CD4-positive, alpha-beta T cell treated with Interleukin-2 at 100 ng/mL for 4 hours (primary cell): ENCODE results near the gene MEIOB.
"Not testable (repeated sequence)": the region's sequence is repeated elsewhere in the genome, so short reads cannot be mapped to it uniquely, and the experiment has no call there.

ENCODE experiments used
- DNase-seq: peaks from one replicate; pipeline ENCODE4 v3.0.0-alpha.2; 2020; ENCODE audit warnings: low spot score

The MEIOB gene

GRCh38 chr16:1877804-1878203 is 5.8 kb upstream of the MEIOB start:
- no peak for DNase-seq

- no peak for DNase-seq
These were observed 5.1 kb upstream of the MEIOB start for GRCh38 chr16:1877089-1877488.

DNA sequence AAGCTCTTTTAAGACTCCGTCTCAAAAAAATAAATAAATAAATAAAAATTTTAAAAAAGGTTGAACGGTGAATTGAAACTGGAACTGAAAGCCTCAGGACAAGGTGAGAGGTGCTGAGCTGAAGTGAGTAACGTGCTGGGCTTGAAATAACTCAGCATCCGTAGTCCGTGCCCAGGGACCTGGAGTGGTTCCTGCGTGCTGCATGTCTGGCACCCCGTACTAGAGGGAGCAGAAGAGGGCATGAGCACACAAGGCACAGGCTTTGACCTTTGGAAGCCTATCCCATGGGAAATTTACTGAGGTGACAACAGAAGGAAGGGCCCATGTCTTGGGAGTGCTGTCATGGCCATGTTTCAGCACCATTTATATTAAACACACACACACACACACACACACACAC is 4.5 kb upstream of the MEIOB start:
- DNase-seq = no peak

DNA sequence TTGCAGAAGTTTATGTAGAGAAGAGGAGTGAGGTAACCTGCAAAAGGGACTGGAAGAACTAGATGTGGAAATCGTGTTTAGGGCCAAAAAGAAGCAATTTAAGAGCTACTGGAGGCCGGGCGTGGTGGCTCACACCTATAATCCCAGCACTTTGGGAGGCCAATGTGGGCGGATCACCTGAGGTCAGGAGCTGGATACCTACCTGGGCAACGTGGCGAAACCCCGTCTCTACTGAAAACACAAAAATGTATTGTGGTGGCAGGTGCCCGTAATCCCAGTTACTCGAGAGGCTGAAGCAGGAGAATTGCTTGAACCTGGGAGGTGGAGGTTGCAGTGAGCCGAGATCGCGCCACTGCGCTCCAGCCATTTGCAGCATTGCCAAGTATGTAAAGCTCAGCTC is 4.1 kb upstream of the MEIOB start:
- not testable (repeated sequence) for DNase-seq

DNA sequence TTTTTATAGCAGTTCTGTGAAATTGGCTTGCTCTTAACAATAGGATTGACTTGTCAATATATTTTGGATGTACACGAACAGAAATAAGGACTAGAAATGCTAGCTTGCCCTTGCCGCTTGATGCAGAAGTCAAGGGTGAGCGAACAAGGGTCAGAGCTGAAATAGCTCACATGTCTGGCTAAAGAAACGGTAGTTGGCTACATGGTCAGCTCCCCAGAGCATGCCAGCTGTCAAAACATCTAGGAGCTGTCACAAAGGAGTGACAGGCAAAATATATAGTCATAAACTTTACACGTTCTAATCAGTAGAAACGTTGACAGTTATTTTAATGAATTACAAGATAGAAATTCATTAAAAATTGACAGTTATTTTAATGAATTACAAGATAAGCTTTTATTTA is 2.9 kb upstream of the MEIOB start:
- no peak for DNase-seq

GRCh38 chr16:1870365-1871082 is 1.4 kb downstream of the MEIOB start:
- no peak for DNase-seq

DNA sequence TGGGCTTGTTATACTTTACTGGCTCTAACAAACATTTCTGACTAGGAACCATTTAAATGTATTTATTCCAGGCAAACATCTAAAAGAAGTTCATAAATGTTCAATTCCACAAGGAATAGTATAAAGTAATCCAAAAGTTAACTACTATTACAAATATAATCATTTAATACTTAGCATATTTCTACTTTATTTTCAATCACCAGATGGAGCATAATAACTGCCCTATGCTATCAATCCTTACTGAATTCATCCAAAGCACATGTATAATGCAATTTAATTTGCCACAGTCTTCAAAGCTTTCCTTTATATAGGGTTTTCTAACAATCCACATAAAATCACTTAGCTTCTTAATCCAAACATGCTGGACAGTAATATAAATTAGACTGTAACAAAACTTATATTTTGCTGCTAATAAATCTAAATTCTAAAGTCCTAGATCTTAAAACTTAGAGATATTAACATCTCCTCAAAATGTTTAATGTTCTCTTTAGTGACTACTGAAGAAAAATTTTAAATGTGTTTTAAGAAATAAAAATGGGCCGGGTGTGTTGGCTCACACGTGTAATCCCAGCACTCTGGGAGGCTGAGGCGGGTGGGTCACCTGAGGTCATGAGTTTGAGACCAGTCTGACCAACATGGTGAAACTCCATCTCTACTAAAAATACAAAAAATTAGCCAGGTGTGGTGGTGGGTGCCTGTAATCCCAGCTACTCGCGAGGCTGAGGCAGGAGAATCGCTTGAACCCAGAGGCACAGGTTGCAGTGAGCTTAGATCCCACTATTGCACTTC is 5.9 kb downstream of the MEIOB start:
- DNase-seq = no peak

DNA sequence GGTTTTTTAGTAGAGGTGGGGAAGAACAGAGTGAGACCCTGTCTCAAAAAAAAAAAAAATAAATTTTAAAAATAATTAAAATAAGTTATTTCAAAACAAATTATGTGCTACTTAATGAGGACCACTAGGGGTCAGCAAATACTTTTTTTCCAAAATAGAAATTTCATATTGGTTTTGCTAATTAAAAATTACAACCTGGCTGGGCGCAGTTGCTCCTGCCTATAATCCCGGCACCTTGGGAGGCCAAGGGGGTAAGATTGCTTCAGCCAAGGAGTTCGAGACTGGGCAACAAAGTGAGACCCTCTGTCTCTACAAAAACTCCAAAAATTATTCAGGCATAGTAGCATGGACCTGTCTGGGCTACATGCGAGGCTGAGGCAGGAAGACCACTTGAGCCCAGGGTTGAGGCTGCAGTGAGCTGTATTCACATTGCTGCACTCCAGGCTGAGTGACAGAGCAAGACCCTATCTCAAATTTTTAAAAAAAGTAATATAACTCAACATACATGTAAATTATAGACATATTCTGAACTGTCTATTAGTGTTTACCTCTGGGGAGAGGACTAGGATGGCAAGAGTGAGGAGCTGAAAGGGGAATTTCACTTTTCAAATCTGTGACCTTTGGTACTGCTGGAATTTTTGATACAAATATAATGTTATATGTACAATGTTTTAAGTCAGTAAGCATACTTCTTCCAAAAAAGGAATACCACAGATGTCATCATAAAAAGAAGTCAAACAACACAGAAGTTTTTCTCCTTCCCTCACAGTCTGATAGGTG is 8.1 kb downstream of the MEIOB start:
- peak; percentile 39 for DNase-seq

- DNase-seq = no peak
These were observed 9.6 kb downstream of the MEIOB start for GRCh38 chr16:1862394-1862793.

- no peak for DNase-seq
These were observed 10.2 kb downstream of the MEIOB start for GRCh38 chr16:1861730-1862129.

DNA sequence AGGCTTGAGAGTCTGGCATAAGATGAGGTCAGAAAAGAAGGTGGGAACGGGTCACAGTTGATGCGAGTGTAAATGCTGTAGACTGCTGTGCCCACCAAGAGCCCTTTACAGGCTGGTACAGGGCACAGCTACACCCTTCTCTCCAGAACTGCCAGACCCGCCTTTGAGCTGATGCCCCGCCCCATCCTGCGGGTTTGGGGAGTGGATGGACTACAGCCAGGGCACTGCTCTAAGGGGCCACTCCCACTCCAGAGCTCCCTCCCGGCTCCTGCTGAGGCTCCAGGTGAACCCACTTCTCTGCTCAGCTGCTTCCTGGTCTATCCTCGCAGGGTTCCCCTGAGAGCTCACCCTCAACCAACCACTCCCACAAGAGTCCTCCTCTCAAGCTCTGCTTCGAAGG is 12.3 kb downstream of the MEIOB start:
- DNase-seq = no peak

DNA sequence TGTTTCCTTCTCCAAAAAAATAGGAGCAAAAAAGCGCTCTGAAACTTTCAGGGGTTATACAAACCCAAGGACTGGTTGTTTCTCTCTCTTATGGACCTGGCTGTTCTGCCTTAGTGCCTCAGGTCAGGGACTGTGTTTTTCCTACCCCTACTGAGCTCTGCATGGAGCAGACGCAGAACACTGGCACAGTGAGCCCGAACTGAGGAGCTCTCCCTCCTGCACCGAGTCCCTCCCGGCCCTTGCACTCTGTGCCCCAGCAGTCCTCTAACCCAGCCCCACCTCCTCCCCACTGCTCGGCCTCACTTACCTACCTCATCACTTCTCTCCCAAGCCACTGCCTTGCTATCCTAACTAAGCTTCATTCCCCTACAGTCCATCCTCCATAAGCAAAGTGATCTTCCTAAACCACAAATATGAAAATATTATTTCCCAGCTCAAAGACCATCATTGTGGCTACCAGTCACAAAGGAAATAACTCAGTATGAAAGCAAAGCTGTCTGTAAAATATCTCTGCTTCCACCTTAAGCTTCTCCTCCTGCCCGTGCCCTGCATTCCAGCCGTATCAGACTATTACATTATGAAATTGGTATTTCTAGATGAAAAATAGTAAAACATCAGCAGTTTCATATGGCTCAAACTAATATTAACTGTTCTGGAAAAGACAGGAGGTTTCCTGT is 13.6 kb downstream of the MEIOB start:
- no peak for DNase-seq

DNA sequence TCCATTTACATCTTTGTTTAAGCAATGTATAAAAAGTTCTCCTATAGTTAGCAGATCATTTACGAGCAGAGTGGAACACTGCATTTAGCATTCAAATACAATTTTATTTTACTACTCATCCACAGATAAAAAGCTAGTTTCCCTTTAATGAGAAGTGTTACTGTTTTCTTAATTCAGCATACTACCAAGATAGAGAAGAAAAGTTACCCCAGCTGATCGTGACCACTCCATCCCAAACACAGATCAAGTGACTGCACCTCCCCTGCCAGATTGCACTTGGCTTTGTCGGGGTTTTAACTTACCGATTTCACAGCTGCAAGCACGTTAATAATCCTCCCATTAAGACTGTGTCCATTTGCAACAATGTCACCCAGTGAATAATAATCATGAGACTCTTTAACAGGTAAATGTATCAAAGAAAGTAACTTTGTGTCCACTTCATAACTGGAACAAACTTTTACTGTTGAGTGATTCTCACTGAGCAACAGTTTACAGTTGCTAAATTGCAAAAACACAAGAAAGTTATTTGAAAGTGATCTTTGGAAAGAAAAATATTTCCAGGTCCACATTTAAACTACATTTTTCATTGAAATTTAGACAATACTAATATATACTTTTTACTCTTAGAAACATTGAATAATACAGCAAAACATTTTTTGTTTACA is 14.4 kb downstream of the MEIOB start:
- DNase-seq = no peak

DNA sequence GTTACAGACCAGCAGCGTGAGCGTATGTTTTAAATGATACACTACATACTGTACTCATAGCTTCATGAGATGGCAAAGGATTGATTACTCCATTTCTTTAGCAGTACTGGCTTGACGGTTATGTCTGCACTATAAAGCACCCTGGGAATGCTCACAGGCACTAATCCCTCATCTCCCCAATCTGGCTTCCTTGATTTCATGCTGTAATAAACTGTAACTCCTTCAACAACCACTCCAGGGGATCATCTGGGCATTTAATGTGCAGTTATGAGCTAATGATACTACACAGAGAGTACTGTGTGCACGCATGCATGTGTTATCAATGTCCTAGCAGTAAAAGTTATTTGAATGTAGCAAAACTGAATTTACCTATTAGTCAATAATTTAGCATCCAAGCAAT is 20.2 kb downstream of the MEIOB start:
- DNase-seq = no peak

GRCh38 chr16:1850981-1851380 is 21.0 kb downstream of the MEIOB start:
- no peak for DNase-seq

- no peak for DNase-seq
These were observed 25.5 kb downstream of the MEIOB start for GRCh38 chr16:1846416-1846815.

- no peak for DNase-seq
These were observed 26.0 kb downstream of the MEIOB start for GRCh38 chr16:1845985-1846384.

DNA sequence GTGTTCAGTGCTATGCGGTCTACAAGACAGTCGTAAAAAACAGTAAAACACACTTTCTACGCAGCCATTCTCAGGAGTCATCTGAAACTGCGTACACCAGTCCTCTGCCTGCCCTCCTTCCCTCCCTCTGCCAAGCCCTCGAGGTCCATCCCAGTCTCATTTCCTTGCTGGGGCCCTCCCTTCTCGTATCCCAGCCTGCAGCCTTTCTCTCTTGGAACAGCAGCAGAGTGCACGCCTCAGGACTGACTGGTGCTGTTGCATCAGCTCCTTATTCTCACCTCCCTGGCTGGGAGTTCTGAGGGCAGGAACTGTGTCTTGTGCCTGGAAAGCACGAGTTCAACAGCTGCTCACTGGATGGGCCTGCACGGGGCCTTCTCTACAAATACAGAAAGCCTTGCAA is 32.4 kb downstream of the MEIOB start:
- no peak for DNase-seq

- no peak for DNase-seq
These were observed 37.9 kb downstream of the MEIOB start for GRCh38 chr16:1834096-1834495.

GRCh38 chr16:1832838-1833454 is 39.0 kb downstream of the MEIOB start:
- DNase-seq = no peak
